GM12873 (cell line): Measurements from ENCODE around the gene MASP1.

Experiments
- TF ChIP-seq, protein P1 (sequence below): IDR thresholded peaks from 2 replicates; pipeline ENCODE4 v1.5.1; 2012; ENCODE audit warnings: low read depth, mild to moderate bottlenecking, moderate library complexity, low read length, control low read depth; ENCODE audit not compliant: insufficient read depth; ENCODE audit errors: missing control alignments

The MASP1 gene

DNA sequence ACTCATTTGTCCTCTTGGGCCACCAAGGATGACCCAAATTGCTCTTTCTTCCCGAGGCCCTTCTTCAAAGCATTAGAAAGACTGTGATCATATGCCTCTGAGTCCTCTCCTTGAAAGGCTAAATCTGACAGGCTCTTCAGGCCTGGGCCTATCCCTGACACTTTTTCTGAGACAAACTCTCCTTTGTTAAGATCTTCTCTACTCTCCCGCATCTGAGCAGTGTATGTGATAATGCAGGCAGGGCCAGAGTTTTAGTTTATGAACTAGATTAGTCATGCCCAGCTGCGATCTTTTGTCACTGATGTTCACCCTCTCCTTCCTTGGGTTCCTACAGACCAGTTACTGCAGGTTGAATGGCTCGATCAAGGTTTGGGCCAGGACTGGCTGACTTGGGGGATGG, 39.2 kb downstream of the MASP1 start:
- TF ChIP-seq, protein P1, sequence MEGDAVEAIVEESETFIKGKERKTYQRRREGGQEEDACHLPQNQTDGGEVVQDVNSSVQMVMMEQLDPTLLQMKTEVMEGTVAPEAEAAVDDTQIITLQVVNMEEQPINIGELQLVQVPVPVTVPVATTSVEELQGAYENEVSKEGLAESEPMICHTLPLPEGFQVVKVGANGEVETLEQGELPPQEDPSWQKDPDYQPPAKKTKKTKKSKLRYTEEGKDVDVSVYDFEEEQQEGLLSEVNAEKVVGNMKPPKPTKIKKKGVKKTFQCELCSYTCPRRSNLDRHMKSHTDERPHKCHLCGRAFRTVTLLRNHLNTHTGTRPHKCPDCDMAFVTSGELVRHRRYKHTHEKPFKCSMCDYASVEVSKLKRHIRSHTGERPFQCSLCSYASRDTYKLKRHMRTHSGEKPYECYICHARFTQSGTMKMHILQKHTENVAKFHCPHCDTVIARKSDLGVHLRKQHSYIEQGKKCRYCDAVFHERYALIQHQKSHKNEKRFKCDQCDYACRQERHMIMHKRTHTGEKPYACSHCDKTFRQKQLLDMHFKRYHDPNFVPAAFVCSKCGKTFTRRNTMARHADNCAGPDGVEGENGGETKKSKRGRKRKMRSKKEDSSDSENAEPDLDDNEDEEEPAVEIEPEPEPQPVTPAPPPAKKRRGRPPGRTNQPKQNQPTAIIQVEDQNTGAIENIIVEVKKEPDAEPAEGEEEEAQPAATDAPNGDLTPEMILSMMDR, result no peak

DNA sequence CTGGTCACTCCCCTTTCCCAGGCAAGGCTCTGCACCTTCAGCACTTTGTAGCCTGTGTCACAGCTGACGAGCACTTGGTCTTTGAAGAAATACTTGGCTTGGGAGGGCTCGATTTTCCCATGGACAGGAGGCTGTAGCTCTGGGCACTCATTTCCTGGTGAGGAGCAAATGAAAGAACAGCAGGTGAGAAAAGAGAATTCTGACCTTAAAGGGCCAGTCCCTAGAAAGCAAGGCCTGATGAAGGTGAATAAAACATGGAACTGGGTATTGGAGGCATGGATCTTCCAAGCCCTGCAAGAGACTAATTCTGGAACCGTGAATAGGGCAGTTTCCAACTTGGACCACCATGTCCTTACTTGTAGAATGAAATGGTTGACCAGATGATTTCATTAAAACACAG, 39.9 kb downstream of the MASP1 start:
- TF ChIP-seq, protein P1, result no peak

DNA sequence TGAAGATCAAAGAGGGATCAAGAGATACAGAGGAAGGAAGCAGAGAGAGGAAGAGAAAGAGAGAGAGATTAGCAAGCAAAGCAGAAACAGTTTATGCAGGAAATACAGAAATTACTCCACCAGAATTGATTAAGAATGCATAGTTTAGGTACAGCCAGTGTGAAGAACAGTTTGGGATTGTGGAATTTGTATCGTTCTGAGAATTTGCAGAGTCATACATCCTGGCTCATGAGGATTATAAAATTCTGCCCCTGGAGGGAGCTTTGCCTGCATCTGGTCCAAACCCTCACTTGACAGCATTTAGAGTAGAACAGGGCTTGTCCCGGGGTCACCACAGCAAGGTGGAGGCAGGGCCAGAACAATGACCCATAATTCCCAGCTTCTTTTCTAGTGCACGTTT, 44.1 kb downstream of the MASP1 start:
- TF ChIP-seq, protein P1, result no peak

DNA sequence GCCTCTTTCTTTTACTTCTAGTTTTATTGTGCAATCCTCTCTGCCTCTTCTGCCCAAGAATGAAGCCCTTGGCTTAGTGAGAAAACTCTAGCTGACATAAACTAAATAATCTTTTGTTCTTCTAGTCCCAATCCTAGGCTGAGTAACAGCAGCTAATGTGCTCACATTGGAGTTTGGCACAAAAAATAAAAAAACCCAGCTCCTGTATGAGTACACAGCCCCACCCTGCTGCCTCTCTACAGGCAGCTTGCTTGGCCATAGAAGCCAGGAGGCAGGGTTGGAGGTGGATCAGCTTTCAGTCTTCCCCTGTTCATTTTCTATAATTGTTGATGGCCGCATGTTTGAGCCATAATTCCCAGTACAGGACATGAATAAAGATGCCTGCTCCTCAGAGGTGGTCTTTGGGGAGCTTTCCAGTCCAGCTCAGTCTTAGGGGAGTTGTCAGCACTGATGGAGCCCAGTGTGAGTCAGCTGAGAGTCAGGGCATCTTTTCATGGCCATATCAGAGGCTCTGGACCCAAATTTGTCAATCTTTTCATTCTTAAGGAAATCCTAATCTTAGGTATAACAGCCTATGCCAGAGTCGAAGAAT, 47.5 kb downstream of the MASP1 start:
- TF ChIP-seq, protein P1, result no peak

DNA sequence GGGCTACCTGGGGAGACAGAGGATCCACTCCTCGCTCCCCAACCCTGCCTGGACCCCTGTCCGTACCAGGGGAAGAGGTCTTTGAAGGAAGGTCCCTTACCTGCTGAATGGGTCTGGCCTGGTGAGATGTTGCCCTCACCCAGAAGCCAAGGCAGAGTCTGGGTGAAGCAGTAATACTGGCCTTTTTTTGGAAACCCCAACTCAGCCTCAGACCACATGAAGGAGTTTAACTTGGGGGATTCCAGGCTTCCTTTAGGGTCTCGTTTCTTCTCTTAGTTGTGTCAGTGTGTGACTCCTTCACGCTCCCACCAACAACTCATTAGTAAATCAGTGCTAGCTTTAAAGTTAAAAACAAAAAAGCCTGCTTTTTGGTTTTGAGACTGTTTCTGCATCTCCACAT, 48.6 kb downstream of the MASP1 start:
- TF ChIP-seq, protein P1, result no peak

DNA sequence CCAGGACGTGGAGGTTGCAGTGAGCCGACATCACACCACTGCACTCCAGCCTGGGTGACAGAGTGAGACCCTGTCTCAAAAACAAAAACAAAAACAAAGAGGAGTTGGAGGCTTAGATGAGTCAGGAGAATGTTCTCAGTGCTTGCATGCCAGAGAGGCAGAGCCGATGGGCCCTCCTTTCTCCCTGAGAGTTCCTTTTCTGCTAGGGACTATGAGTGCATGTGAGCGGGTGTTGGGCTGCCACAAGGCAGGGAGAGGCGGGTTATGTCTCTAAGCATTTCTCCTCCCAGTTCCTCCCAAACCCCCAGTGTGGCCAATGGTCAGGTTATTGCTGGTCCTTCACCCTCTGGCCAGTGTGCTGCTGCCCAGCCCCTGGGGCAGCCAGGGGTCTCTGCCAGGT, 49.1 kb downstream of the MASP1 start:
- TF ChIP-seq, protein P1, result no peak

DNA sequence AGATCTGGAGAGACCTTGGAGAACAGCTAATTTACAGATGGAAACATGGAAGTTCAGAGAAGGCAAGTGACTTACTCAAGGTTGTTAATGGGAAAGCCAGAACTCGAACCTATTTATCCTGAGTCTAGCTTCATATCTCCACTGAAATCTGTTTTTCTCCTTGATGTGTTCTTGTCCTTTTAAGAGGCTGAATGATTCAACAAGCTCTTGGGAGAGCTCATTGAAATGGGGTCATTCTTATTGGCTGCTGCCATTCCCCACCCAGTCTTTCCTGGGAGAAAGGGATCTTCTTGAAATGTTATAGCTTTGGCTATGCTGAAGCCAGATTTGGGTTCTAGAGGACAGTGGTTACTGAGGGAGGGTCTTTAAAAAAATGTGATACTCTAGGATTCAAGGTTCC, 53.3 kb downstream of the MASP1 start:
- TF ChIP-seq, protein P1, result no peak
